GM21528 (cell line): ENCODE results near the gene OTOGL.
"Not testable (repeated sequence)": the region's sequence is repeated elsewhere in the genome, so short reads cannot be mapped to it uniquely, and the experiment has no call there.

Experiments
- ATAC-seq: cut with Tn5 transposase; IDR thresholded peaks from one replicate; pipeline ENCODE4 v1.9.1; 2021; ENCODE audit warnings: mild to moderate bottlenecking, moderate library complexity; ENCODE audit not compliant: unreplicated experiment, low FRiP score

Gene OTOGL

DNA sequence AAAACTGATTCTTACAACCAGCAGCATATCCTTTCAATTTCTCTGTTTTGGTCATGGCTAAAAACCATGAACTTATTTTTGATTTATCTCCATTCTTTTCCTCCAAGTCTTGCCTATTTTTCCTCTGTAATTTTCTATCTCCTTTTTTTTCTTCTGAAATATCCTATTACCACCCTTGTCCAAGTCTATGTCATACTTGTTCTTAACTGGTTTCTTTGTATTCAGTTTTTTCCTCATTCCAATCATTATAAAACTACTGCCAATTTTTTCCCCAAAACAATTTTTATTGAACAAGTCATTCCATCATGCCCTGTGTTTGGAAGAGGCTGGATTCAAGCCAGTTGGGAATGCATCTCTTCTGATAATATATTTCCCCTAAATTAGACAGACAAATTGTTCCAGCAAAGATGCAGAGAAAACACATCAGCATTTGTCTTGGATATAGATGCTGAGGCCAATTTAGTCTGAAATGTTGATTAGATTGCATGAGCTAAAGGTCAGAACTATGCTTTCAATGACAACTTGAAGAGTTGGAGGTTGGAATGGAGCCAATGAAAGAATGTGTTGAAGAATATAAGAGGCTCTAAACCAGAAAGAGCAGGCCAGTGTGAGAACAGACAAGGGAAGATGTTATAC is 30.7 kb downstream of the OTOGL start:
- ATAC-seq: no peak

GRCh38 chr12:80135624-80136023 is 36.3 kb downstream of the OTOGL start:
- ATAC-seq: no peak

DNA sequence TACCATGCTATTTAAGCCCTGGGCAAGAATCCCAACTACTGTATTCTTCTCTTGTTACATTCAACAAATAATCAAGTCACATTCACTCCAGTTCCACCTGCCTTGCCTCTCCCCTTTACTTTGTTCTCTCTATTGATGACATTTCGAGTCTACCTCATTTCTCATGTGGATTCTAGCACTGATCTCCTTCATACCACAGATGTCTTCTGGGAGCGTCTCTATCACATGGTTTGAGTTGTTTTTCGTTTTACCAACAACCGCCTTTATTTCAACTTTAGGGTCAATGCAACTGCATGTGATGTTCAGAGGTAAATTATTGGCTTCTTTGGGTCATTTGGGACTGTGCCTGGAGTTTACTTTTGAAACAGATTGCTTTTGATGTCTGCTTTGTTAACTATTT is 40.7 kb downstream of the OTOGL start:
- ATAC-seq: no peak

- ATAC-seq: no peak
Observed at GRCh38 chr12:80142640-80143039, 43.3 kb downstream of the OTOGL start.

GRCh38 chr12:80143537-80143936 is 44.2 kb downstream of the OTOGL start:
- ATAC-seq: no peak

- not testable (repeated sequence) for ATAC-seq
Observed at GRCh38 chr12:80149547-80150313, 50.4 kb downstream of the OTOGL start.

DNA sequence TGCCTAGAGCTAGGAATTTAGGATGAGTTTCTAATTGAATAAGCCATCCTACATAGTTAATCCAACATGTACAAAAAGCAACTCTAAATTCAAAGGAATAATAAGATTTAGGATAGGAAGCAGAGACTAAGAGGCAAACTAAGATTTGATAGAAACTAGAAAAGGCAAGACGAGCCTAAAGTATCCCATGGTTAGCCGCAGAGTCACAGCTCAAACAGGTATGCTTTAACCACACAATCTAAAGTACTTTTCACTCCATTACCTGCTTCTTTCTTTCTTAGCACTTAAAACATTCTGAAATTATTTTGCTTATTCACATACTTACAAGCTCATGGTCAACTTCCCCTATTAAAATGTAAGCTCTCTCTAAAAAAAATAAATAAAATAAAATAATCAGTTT is 51.8 kb downstream of the OTOGL start:
- no peak for ATAC-seq

GRCh38 chr12:80154261-80154660 is 54.9 kb downstream of the OTOGL start:
- ATAC-seq: no peak

- ATAC-seq: no peak
Observed at GRCh38 chr12:80156306-80156705, 57.0 kb downstream of the OTOGL start.

- no peak for ATAC-seq
Observed at GRCh38 chr12:80157645-80158044, 58.3 kb downstream of the OTOGL start.

GRCh38 chr12:80161612-80162011 is 62.3 kb downstream of the OTOGL start:
- ATAC-seq: no peak

GRCh38 chr12:80162177-80162576 is 62.8 kb downstream of the OTOGL start:
- ATAC-seq: no peak

- ATAC-seq: no peak
Observed at GRCh38 chr12:80165746-80166145, 66.4 kb downstream of the OTOGL start.

GRCh38 chr12:80166751-80167150 is 67.4 kb downstream of the OTOGL start:
- no peak for ATAC-seq

- no peak for ATAC-seq
Observed at GRCh38 chr12:80168936-80169335, 69.6 kb downstream of the OTOGL start.

- no peak for ATAC-seq
Observed at GRCh38 chr12:80170915-80171314, 71.6 kb downstream of the OTOGL start.

DNA sequence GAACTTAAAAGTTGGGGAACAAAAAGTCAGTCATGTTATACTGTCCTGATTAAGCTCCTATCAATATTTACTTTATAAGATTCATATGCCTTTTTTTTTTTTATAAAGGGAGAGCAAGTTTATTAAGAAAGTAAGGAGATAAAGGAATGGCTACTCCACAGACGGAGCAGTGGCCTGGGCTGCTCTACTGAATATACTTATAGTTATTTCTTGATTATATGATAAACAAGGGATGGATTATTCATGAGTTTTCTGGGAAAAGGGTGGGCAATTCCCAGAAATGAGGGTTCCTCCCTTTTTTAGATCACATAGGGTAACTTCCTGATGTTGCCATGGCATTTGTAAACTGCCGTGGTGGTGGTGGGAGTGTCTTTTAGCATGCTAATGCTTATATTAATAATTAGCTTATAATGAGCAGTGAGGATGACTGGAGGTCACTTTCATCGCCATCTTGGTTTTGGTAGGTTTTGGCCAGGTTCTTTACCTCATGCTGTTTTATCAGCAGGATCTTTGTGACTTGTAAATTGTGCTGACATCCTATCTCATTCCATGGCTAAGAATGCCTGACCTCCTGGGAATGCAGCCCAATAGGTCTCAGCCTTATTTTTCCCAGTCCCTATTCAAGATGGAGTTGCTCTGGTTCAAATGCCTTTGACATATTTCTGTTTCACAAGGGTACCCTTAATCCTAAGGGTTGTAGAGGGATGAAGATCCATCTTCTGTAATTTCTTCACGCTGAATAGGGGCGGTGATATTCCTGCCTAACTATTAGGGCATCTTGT is 73.9 kb downstream of the OTOGL start:
- no peak for ATAC-seq

DNA sequence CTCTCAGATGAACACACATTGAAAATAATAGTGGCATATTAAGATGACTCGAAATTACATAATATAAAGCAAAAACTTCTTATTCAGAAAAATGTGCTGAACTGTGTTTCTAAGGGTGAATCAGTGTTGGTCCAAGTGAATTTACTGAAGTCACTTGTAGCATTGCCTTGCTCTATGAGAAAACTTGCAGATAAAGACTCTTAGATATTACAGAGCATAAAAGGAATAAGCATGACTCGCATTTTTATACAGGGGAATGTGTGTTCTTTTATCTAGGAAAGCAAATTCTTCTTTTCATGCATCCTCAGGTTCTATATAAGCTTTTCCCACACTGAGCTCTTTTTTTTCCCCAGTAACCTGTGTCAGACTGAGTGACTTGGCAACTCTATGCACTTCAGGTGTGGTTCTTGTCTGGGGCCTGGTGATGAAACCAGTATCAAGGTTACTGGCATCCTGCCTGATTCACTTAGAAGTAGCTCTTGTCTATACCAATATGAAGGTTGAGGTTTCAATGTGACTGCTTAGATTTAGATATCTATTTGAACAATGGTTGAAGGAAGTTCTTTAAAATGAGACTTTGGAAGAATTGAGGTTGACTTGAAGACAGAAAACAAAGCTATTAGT is 76.1 kb downstream of the OTOGL start:
- ATAC-seq: no peak

DNA sequence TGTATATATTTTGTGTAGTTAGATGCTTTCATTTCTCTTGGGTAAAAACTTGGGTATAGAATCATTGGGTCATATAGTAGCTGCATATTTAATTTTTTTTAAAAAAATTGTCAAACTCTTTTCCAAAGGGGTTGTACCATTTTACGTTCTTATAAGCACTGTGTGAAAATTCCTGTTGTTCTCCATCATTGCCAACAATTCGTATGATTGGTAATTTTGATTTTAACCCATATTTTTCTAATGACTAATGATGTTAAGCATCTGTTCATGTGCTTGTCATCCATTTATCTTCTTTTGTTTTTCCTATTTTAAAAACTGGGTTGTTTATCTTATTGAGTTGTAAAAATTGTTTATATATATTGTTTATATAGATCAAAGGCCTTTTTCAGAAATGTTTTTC is 77.4 kb downstream of the OTOGL start:
- no peak for ATAC-seq

DNA sequence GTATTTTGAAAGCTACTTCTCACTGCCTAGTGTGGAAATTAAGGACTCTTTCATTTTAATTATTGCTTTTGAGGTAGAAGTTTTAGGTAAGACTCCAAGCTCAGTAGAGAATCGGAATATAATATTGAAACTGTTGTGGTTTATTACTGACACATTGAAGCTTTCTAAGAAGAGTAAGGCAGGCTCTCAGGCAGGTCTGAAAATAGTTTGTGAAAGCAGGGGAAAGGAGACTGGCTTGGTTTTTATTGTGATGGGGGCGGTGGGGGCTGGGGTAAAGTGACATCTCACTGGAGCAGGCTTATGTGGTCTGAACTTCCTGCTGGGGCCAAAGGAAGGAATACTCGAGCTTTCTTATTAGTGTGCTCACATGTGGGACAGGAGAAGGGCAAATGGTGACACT is 79.5 kb downstream of the OTOGL start:
- peak; percentile 95 for ATAC-seq

GRCh38 chr12:80183939-80184338 is 84.6 kb downstream of the OTOGL start:
- ATAC-seq: no peak
